CD14-positive monocyte (primary cell): ENCODE data around the gene TEX10. TPM values are rescaled to one million over a fixed set of nuclear protein-coding genes. Genes with fewer than 3 reads are reported as not detected.
"Not testable (repeated sequence)": the region's sequence is repeated elsewhere in the genome, so short reads cannot be mapped to it uniquely, and the experiment has no call there.

Experiments
- DNase-seq, 3 donors: peaks; one replicate each; pipeline ENCODE4 v3.0.0-alpha.2; 2011 to 2022
- H2AFZ ChIP-seq: 2 replicates; pipeline ENCODE4 v1.6.0; 2012; ENCODE audit warnings: mild to moderate bottlenecking, low read depth, low read length, inconsistent platforms; ENCODE audit not compliant: insufficient read depth, poor library complexity, severe bottlenecking
- H3K27ac ChIP-seq, 2 donors: 1 replicate in 1 of 2; 2 replicates in 1 of 2; pipeline ENCODE4 v1.5.1; 2012 to 2013; ENCODE audit warnings: low read length in 2 of 2, control low read depth in 1 of 2, inconsistent platforms in 1 of 2, low read depth in 1 of 2, mild to moderate bottlenecking in 1 of 2
- H3K27me3 ChIP-seq, 2 donors: one replicate each; pipeline versions ENCODE4 v1.6.0 to v1.6.1; 2011 to 2013; ENCODE audit warnings: low read length in 2 of 2; ENCODE audit not compliant: control insufficient read depth in 2 of 2, insufficient read depth in 2 of 2
- H3K36me3 ChIP-seq, 2 donors: replicated peaks in 1 of 2; 1 replicate in 1 of 2; 2 replicates in 1 of 2; pipeline versions ENCODE4 v1.5.1 to v1.6.1; 2012 to 2013; ENCODE audit warnings: low read length in 2 of 2, control low read depth in 1 of 2, inconsistent platforms in 1 of 2, mild to moderate bottlenecking in 1 of 2; ENCODE audit not compliant: insufficient read depth in 2 of 2, control insufficient read depth in 1 of 2
- H3K4me1 ChIP-seq, 2 donors: 1 replicate in 1 of 2; 2 replicates in 1 of 2; pipeline versions ENCODE4 v1.5.1 to v1.6.1; 2012 to 2013; ENCODE audit warnings: low read length in 2 of 2, control low read depth in 1 of 2, inconsistent platforms in 1 of 2, mild to moderate bottlenecking in 1 of 2, moderate library complexity in 1 of 2; ENCODE audit not compliant: insufficient read depth in 2 of 2, control insufficient read depth in 1 of 2
- H3K4me2 ChIP-seq: replicated peaks from 2 replicates; pipeline ENCODE3; 2012; ENCODE audit warnings: low read length, moderate library complexity, mild to moderate bottlenecking; ENCODE audit not compliant: poor library complexity, severe bottlenecking; ENCODE audit errors: extremely low read depth
- H3K4me3 ChIP-seq, 3 experiments: fragments of 200-600 bp in 1 of 3; sonication (generic) in 1 of 3; replicated peaks in 1 of 3; 1 replicate in 2 of 3; 2 replicates in 1 of 3; pipeline ENCODE4 v1.5.1; 2011 to 2013; ENCODE audit warnings: low read length in 3 of 3, mild to moderate bottlenecking in 3 of 3, control low read depth in 2 of 3, low read depth in 2 of 3, inconsistent platforms in 1 of 3, moderate library complexity in 1 of 3
- H3K79me2 ChIP-seq: 2 replicates; pipeline ENCODE4 v1.6.0; 2012; ENCODE audit warnings: mild to moderate bottlenecking, control low read depth, inconsistent platforms, low read length, moderate library complexity; ENCODE audit not compliant: insufficient read depth
- H3K9ac ChIP-seq: 2 replicates; pipeline ENCODE4 v1.6.0; 2017; ENCODE audit warnings: low read length, mild to moderate bottlenecking; ENCODE audit not compliant: insufficient read depth, poor library complexity, severe bottlenecking
- H3K9me3 ChIP-seq, 2 donors: replicated peaks in 1 of 2; 1 replicate in 1 of 2; 2 replicates in 1 of 2; pipeline versions ENCODE4 v1.5.1 to v1.6.1; 2012 to 2013; ENCODE audit warnings: low read length in 2 of 2, control low read depth in 1 of 2; ENCODE audit not compliant: control insufficient read depth in 1 of 2, insufficient read depth in 1 of 2
- H4K20me1 ChIP-seq: 2 replicates; pipeline ENCODE4 v1.6.0; 2012; ENCODE audit warnings: mild to moderate bottlenecking, low read length, control low read depth, moderate library complexity; ENCODE audit not compliant: insufficient read depth
- H3K27ac Mint-ChIP-seq, 7 donors: one replicate each; pipeline ENCODE4 v1.8.0; 2020; ENCODE audit warnings: mild to moderate bottlenecking in 7 of 7, mixed read lengths in 7 of 7, moderate library complexity in 6 of 7, inconsistent platforms in 2 of 7
- H3K27me3 Mint-ChIP-seq, 3 donors: one replicate each; pipeline ENCODE4 v1.8.0; 2021 to 2022; ENCODE audit warnings: low read depth in 3 of 3, mild to moderate bottlenecking in 3 of 3, mixed read lengths in 3 of 3, moderate library complexity in 3 of 3, inconsistent platforms in 1 of 3
- H3K36me3 Mint-ChIP-seq, 2 donors: one replicate each; pipeline ENCODE4 v1.8.0; 2020; ENCODE audit warnings: mixed read lengths in 2 of 2, inconsistent platforms in 1 of 2, mild to moderate bottlenecking in 1 of 2
- H3K4me1 Mint-ChIP-seq: one replicate; pipeline ENCODE4 v1.8.0; 2020; ENCODE audit warnings: mild to moderate bottlenecking, mixed read lengths
- H3K4me3 Mint-ChIP-seq, 2 donors: one replicate each; pipeline ENCODE4 v1.8.0; 2020; ENCODE audit warnings: mild to moderate bottlenecking in 2 of 2, mixed read lengths in 2 of 2, moderate library complexity in 1 of 2
- H3K9me3 Mint-ChIP-seq, 7 donors: one replicate each; pipeline ENCODE4 v1.8.0; 2020 to 2022; ENCODE audit warnings: mixed read lengths in 7 of 7, mild to moderate bottlenecking in 6 of 7, moderate library complexity in 6 of 7, inconsistent platforms in 2 of 7
- CTCF ChIP-seq: fragments of 200-600 bp; IDR thresholded peaks from one replicate; pipeline ENCODE4 v1.8.0; 2022; ENCODE audit warnings: antibody characterized with exemption, mild to moderate bottlenecking
- WGBS: methylation state at CpG from one replicate; pipeline ENCODE4 v1.1.5; 2013; ENCODE audit warnings: missing lambda C conversion rate; ENCODE audit not compliant: insufficient coverage; 5-methylcytosine and 5-hydroxymethylcytosine counted together
- intact Hi-C, 2 donors: fragments of 100-400 bp; cut with micrococcal nuclease; formaldehyde crosslinking; loops; one replicate each; pipeline versions ENCODE4 v1.15.0 to v1.15.1; 2023
- polyA plus RNA-seq, 3 donors: library from polyadenylated mRNA; depleted of rRNA in 1 of 3; unstranded in 2 of 3; stranded (reverse) in 1 of 3; fragments of 300-500 nt in 2 of 3; fragments of >200 nt in 1 of 3; fragmentation: Illumina TruSeq in 2 of 3; gene quantifications; 1 replicate in 2 of 3; 2 replicates in 1 of 3; pipeline ENCODE4 v1.2.3, GENCODE V29; 2012 to 2021

TEX10 gene
- polyA plus RNA-seq, 3 donors, result 3.8 to 6.4 (median 4.5) TPM

- H3K4me3 ChIP-seq, result no peak overlapping the region
- H2AFZ ChIP-seq, result no peak overlapping the region
- H4K20me1 ChIP-seq, result peaks cover 5% of the 10 kb centered on the region
- TF ChIP-seq CTCF, result no peak
- peaks cover 54% of the 10 kb centered on the region for H3K79me2 ChIP-seq
- no peak overlapping the region for H3K9ac ChIP-seq
- no peak overlapping the region for H3K4me2 ChIP-seq
- no peaks in the 10 kb centered on the region for H3K9me3 ChIP-seq
- H3K27ac ChIP-seq, result no peak overlapping the region
- Mint-ChIP-seq H3K4me1 (no peaks in the 10 kb centered on the region), H3K36me3 (peaks cover 47 to 56% of the 10 kb centered on the region in 2 donors), H3K4me3 (no peak overlapping the region), H3K27me3 (no peaks in the 10 kb centered on the region), H3K27ac (no peak overlapping the region), H3K9me3 (no peaks in the 10 kb centered on the region)
- DNase-seq, result no peak
- intact Hi-C loops, result no loop called here
- H3K36me3 ChIP-seq, result peaks cover 35 to 74% of the 10 kb centered on the region in 2 donors
- WGBS, result 98% methylated on average over 3 of the region's 3 CpGs
- no peaks in the 10 kb centered on the region for H3K4me1 ChIP-seq
- no peaks in the 10 kb centered on the region for H3K27me3 ChIP-seq
Observed at GRCh38 chr9:100341889-100342288, 10.9 kb downstream of the TEX10 start.

GRCh38 chr9:100340224-100340623, 12.5 kb downstream of the TEX10 start:
- Histone ChIP-seq H3K4me1 (no peaks in the 10 kb centered on the region), H3K27ac (no peak overlapping the region), H3K4me3 (no peak overlapping the region), H3K79me2 (peaks cover 44% of the 10 kb centered on the region), H3K36me3 (peaks cover 19 to 66% of the 10 kb centered on the region in 2 donors), H3K9ac (no peak overlapping the region), H3K27me3 (no peaks in the 10 kb centered on the region), H2AFZ (no peak overlapping the region), H4K20me1 (peaks cover 5% of the 10 kb centered on the region), H3K4me2 (no peak overlapping the region), H3K9me3 (no peaks in the 10 kb centered on the region)
- Mint-ChIP-seq H3K27me3 (no peaks in the 10 kb centered on the region), H3K4me3 (no peak overlapping the region), H3K27ac (no peak overlapping the region), H3K36me3 (peaks cover 36 to 52% of the 10 kb centered on the region in 2 donors), H3K9me3 (no peaks in the 10 kb centered on the region), H3K4me1 (no peaks in the 10 kb centered on the region)
- intact Hi-C loops, result no loop called here
- DNase-seq, result no peak
- no CpG with 5 or more reads among the region's 2 CpGs for WGBS
- TF ChIP-seq CTCF, result no peak

GRCh38 chr9:100338736-100339135, 14.0 kb downstream of the TEX10 start:
- 100% methylated on average over 4 of the region's 5 CpGs for WGBS
- intact Hi-C loops, result not testable (repeated sequence)

More at GRCh38 chr9:100338736-100339135, 14.0 kb downstream of the TEX10 start:
- H3K4me1 ChIP-seq, H3K27me3 Mint-ChIP-seq, H3K4me3 Mint-ChIP-seq, H4K20me1 ChIP-seq, H3K27ac ChIP-seq, H3K27me3 ChIP-seq, H3K9me3 ChIP-seq, H3K9me3 Mint-ChIP-seq, DNase-seq, H3K9ac ChIP-seq, H3K4me2 ChIP-seq, H3K4me3 ChIP-seq, H2AFZ ChIP-seq, H3K4me1 Mint-ChIP-seq, H3K27ac Mint-ChIP-seq: not testable (repeated sequence)
- Histone ChIP-seq H3K36me3 (peaks cover 13 to 65% of the 10 kb centered on the region in 2 donors), H3K79me2 (peaks cover 32% of the 10 kb centered on the region)
- H3K36me3 Mint-ChIP-seq, result peaks cover 38 to 60% of the 10 kb centered on the region in 2 donors
